ENCODE measurements around the gene UBTF. TPM values are rescaled to one million over a fixed set of nuclear protein-coding genes. Genes with fewer than 3 reads are reported as not detected.

The UBTF gene
- total and polyA plus RNA-seq, 9 of the 15 experiments (the other 6 are each of a cell fraction or from before 2014, with no cell fraction given) = 1.2 to 113 (median 83.6) TPM

DNA sequence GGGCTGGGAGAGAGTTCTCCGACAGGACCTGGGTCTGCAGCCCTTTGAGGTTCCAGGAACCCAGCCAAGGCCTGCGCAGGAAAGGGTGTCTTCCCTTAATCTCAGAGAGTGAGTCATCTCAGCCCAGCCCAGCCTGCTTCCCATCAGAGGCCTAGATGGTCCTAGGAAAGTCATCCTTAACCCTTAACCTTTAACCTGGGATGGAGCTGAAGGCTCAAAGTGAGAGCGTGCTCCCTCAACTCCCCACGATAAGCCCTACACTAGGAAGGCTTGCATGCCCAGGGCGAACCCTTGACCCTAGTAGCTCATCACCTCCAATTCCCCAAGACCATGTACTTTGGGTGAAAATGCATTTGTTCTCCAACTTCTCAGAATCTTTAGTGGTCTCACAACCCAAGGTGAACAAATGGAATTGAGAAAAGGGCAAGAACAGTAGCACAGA is 15.0 kb downstream of the UBTF start (continued):
- TF ChIP-seq, protein P1, sequence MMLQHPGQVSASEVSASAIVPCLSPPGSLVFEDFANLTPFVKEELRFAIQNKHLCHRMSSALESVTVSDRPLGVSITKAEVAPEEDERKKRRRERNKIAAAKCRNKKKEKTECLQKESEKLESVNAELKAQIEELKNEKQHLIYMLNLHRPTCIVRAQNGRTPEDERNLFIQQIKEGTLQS (IDR thresholded peaks at IDR 0.05) = peak; percentile 85
- TF ChIP-seq, protein P1 (CRISPR knock-in tag; conservative IDR thresholded peaks at IDR 0.05) = no peak
- TF ChIP-seq, protein P2, sequence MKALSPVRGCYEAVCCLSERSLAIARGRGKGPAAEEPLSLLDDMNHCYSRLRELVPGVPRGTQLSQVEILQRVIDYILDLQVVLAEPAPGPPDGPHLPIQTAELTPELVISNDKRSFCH (CRISPR knock-in tag; IDR thresholded peaks at IDR 0.05) = no peak
- TF ChIP-seq, protein P2 (tag; IDR thresholded peaks at IDR 0.05) = 0 out of 2 replicates have a peak, but pooled peaks have one; percentile 36
- no peak for TF ChIP-seq ZBED1 (IDR thresholded peaks at IDR 0.05)
- TF ChIP-seq, protein P3, sequence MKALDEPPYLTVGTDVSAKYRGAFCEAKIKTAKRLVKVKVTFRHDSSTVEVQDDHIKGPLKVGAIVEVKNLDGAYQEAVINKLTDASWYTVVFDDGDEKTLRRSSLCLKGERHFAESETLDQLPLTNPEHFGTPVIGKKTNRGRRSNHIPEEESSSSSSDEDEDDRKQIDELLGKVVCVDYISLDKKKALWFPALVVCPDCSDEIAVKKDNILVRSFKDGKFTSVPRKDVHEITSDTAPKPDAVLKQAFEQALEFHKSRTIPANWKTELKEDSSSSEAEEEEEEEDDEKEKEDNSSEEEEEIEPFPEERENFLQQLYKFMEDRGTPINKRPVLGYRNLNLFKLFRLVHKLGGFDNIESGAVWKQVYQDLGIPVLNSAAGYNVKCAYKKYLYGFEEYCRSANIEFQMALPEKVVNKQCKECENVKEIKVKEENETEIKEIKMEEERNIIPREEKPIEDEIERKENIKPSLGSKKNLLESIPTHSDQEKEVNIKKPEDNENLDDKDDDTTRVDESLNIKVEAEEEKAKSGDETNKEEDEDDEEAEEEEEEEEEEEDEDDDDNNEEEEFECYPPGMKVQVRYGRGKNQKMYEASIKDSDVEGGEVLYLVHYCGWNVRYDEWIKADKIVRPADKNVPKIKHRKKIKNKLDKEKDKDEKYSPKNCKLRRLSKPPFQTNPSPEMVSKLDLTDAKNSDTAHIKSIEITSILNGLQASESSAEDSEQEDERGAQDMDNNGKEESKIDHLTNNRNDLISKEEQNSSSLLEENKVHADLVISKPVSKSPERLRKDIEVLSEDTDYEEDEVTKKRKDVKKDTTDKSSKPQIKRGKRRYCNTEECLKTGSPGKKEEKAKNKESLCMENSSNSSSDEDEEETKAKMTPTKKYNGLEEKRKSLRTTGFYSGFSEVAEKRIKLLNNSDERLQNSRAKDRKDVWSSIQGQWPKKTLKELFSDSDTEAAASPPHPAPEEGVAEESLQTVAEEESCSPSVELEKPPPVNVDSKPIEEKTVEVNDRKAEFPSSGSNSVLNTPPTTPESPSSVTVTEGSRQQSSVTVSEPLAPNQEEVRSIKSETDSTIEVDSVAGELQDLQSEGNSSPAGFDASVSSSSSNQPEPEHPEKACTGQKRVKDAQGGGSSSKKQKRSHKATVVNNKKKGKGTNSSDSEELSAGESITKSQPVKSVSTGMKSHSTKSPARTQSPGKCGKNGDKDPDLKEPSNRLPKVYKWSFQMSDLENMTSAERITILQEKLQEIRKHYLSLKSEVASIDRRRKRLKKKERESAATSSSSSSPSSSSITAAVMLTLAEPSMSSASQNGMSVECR (CRISPR knock-in tag; IDR thresholded peaks at IDR 0.05) = no peak
- no peak for TF ChIP-seq KLF1 (tag; IDR thresholded peaks at IDR 0.05)
- no peak for TF ChIP-seq DACH1 (IDR thresholded peaks at IDR 0.05; ENCODE audit: partially characterized antibody)
- TF ChIP-seq FOXP1 (CRISPR knock-in tag; IDR thresholded peaks at IDR 0.05) = no peak
- TF ChIP-seq HDAC1 (IDR thresholded peaks at IDR 0.05) = 0 out of 4 replicates have a peak, but pooled peaks of 1 of the 2 experiments have one; percentile 24
- TF ChIP-seq CBFB (CRISPR knock-in tag; IDR thresholded peaks at IDR 0.05) = no peak
- TF ChIP-seq, protein P4, sequence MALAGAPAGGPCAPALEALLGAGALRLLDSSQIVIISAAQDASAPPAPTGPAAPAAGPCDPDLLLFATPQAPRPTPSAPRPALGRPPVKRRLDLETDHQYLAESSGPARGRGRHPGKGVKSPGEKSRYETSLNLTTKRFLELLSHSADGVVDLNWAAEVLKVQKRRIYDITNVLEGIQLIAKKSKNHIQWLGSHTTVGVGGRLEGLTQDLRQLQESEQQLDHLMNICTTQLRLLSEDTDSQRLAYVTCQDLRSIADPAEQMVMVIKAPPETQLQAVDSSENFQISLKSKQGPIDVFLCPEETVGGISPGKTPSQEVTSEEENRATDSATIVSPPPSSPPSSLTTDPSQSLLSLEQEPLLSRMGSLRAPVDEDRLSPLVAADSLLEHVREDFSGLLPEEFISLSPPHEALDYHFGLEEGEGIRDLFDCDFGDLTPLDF (CRISPR knock-in tag; IDR thresholded peaks at IDR 0.05) = no peak
- TF ChIP-seq CBX2 (IDR thresholded peaks at IDR 0.05; ENCODE audit: insufficient read depth, low read length, poor library complexity, severe bottlenecking) = no peak
- TF ChIP-seq CBX3 (IDR thresholded peaks at IDR 0.05; ENCODE audit: borderline replicate concordance in 1 of 2, low read length in 2 of 2) = no peak
- peak; percentile 48 for TF ChIP-seq ARID1B (IDR thresholded peaks at IDR 0.05)
- no peak for TF ChIP-seq ZSCAN32 (CRISPR knock-in tag; IDR thresholded peaks at IDR 0.05)
- TF ChIP-seq HMG20A (CRISPR knock-in tag; conservative IDR thresholded peaks at IDR 0.05) = no peak
- TF ChIP-seq, protein P5, sequence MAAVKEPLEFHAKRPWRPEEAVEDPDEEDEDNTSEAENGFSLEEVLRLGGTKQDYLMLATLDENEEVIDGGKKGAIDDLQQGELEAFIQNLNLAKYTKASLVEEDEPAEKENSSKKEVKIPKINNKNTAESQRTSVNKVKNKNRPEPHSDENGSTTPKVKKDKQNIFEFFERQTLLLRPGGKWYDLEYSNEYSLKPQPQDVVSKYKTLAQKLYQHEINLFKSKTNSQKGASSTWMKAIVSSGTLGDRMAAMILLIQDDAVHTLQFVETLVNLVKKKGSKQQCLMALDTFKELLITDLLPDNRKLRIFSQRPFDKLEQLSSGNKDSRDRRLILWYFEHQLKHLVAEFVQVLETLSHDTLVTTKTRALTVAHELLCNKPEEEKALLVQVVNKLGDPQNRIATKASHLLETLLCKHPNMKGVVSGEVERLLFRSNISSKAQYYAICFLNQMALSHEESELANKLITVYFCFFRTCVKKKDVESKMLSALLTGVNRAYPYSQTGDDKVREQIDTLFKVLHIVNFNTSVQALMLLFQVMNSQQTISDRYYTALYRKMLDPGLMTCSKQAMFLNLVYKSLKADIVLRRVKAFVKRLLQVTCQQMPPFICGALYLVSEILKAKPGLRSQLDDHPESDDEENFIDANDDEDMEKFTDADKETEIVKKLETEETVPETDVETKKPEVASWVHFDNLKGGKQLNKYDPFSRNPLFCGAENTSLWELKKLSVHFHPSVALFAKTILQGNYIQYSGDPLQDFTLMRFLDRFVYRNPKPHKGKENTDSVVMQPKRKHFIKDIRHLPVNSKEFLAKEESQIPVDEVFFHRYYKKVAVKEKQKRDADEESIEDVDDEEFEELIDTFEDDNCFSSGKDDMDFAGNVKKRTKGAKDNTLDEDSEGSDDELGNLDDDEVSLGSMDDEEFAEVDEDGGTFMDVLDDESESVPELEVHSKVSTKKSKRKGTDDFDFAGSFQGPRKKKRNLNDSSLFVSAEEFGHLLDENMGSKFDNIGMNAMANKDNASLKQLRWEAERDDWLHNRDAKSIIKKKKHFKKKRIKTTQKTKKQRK (IDR thresholded peaks at IDR 0.05; ENCODE audit: borderline replicate concordance, low read depth, low read length) = no peak

All from K562 (cell line).